Islet of Langerhans (tissue), 1 donor: Measurements from ENCODE around the gene EML2.
"Not testable (repeated sequence)": the region's sequence is repeated elsewhere in the genome, so short reads cannot be mapped to it uniquely, and the experiment has no call there.

ENCODE experiments used
- FAIRE-seq: peaks from one replicate; lab custom pipeline; 2011; peaks lifted over from hg19 to GRCh38; lab: Jason Lieb, UNC

Gene EML2

GRCh38 chr19:45638930-45639729 lies at the start of gene EML2:
Gene EML2, minus strand, starts transcription at chr19:45639397. Its CDS starts 21 bp downstream, at chr19:45639376.
- FAIRE-seq, result no peak

- no peak for FAIRE-seq
Observed at GRCh38 chr19:45687599-45687998, 48.4 kb upstream of the EML2 start.

- not testable (repeated sequence) for FAIRE-seq
Observed at GRCh38 chr19:45685045-45685444, 45.8 kb upstream of the EML2 start.

GRCh38 chr19:45682908-45683307 lies 43.7 kb upstream of the EML2 start:
- no peak for FAIRE-seq

- no peak for FAIRE-seq
Observed at GRCh38 chr19:45682117-45682516, 42.9 kb upstream of the EML2 start.

GRCh38 chr19:45681391-45682015 lies 42.3 kb upstream of the EML2 start:
- FAIRE-seq, result no peak

- FAIRE-seq, result no peak
Observed at GRCh38 chr19:45677351-45678230, 38.4 kb upstream of the EML2 start.

- no peak for FAIRE-seq
Observed at GRCh38 chr19:45676851-45677263, 37.7 kb upstream of the EML2 start.

GRCh38 chr19:45674946-45675345 lies 35.7 kb upstream of the EML2 start:
- no peak for FAIRE-seq

GRCh38 chr19:45670670-45671453 lies 31.7 kb upstream of the EML2 start:
- no peak for FAIRE-seq

- no peak for FAIRE-seq
Observed at GRCh38 chr19:45668342-45668871, 29.2 kb upstream of the EML2 start.

- no peak for FAIRE-seq
Observed at GRCh38 chr19:45667620-45668341, 28.6 kb upstream of the EML2 start, which contains the start of gene GIPR. Gene GIPR, plus strand, starts transcription at chr19:45668221. Its CDS starts 1,300 bp downstream, at chr19:45669521.

- no peak for FAIRE-seq
Observed at GRCh38 chr19:45664575-45664974, 25.4 kb upstream of the EML2 start.

- no peak for FAIRE-seq
Observed at GRCh38 chr19:45663800-45664199, 24.6 kb upstream of the EML2 start.

- FAIRE-seq, result no peak
Observed at GRCh38 chr19:45660636-45661035, 21.4 kb upstream of the EML2 start.

- no peak for FAIRE-seq
Observed at GRCh38 chr19:45659096-45659729, 20.0 kb upstream of the EML2 start.

- FAIRE-seq, result peak; percentile 21
Observed at GRCh38 chr19:45657520-45658167, 18.4 kb upstream of the EML2 start.

GRCh38 chr19:45655073-45655472 lies 15.9 kb upstream of the EML2 start:
- no peak for FAIRE-seq

- no peak for FAIRE-seq
Observed at GRCh38 chr19:45653634-45654033, 14.4 kb upstream of the EML2 start.

GRCh38 chr19:45650722-45651121 lies 11.5 kb upstream of the EML2 start:
- no peak for FAIRE-seq
